MM.1S (cell line): Measurements from ENCODE around the gene ZDHHC22.

Experiments
- DNase-seq: peaks from one replicate; pipeline ENCODE4 v3.0.0-alpha.2; 2015
- H2AFZ ChIP-seq: fragments of 300-600 bp; sonication (generic); 2 replicates; pipeline ENCODE4 v1.6.0; 2016; ENCODE audit warnings: antibody characterized with exemption, low read length
- H3F3A ChIP-seq: fragments of 300-600 bp; sonication (generic); 2 replicates; pipeline ENCODE4 v1.6.1; 2016; ENCODE audit warnings: mild to moderate bottlenecking, antibody characterized with exemption, low read length, moderate library complexity, mixed read lengths; ENCODE audit not compliant: insufficient read depth
- H3K27ac ChIP-seq: fragments of 300-600 bp; sonication (generic); 2 replicates; pipeline ENCODE4 v1.5.1; 2016; ENCODE audit warnings: mild to moderate bottlenecking, low read length
- H3K27me3 ChIP-seq: fragments of 300-600 bp; sonication (generic); replicated peaks from 2 replicates; pipeline ENCODE4 v1.6.0; 2016; ENCODE audit warnings: low read length; ENCODE audit not compliant: insufficient read depth
- H3K36me3 ChIP-seq: fragments of 300-600 bp; sonication (generic); replicated peaks from 2 replicates; pipeline ENCODE4 v1.6.1; 2016; ENCODE audit warnings: mild to moderate bottlenecking, low read length, mixed read lengths; ENCODE audit not compliant: insufficient read depth
- H3K4me1 ChIP-seq: fragments of 300-600 bp; sonication (generic); 2 replicates; pipeline ENCODE4 v1.6.1; 2016; ENCODE audit warnings: low read length, mixed read lengths
- H3K4me2 ChIP-seq: fragments of 300-600 bp; sonication (generic); 2 replicates; pipeline ENCODE4 v1.6.0; 2016; ENCODE audit warnings: low read depth, low read length
- H3K4me3 ChIP-seq: fragments of 300-600 bp; sonication (generic); 2 replicates; pipeline ENCODE4 v1.5.1; 2016; ENCODE audit warnings: low read length, mixed read lengths
- H3K79me2 ChIP-seq: fragments of 300-600 bp; sonication (generic); 2 replicates; pipeline ENCODE4 v1.6.1; 2016; ENCODE audit warnings: mixed run types, low read length, mixed read lengths
- H3K9ac ChIP-seq: fragments of 300-600 bp; sonication (generic); 2 replicates; pipeline ENCODE4 v1.6.1; 2016; ENCODE audit warnings: low read length, mixed read lengths
- H3K9me2 ChIP-seq: fragments of 300-600 bp; sonication (generic); replicated peaks from 2 replicates; pipeline ENCODE4 v1.6.1; 2016; ENCODE audit warnings: mild to moderate bottlenecking, low read length, mixed read lengths; ENCODE audit not compliant: insufficient read depth
- H3K9me3 ChIP-seq: fragments of 300-600 bp; sonication (generic); replicated peaks from 2 replicates; pipeline ENCODE4 v1.6.1; 2016; ENCODE audit warnings: mild to moderate bottlenecking, low read length, mixed read lengths; ENCODE audit not compliant: insufficient read depth
- H4K20me1 ChIP-seq: fragments of 300-600 bp; sonication (generic); 2 replicates; pipeline ENCODE4 v1.6.1; 2016; ENCODE audit warnings: mild to moderate bottlenecking, low read length, moderate library complexity, mixed read lengths; ENCODE audit not compliant: insufficient read depth
- EZH2 ChIP-seq: fragments of 300-600 bp; sonication (generic); optimal IDR thresholded peaks from 2 replicates; pipeline ENCODE3; 2017; ENCODE audit warnings: low read depth, mild to moderate bottlenecking, antibody characterized with exemption, low read length, mixed read lengths
- EZH2phosphoT487 ChIP-seq: fragments of 300-600 bp; sonication (generic); IDR thresholded peaks from 2 replicates; pipeline ENCODE4 v1.6.1; 2018; ENCODE audit warnings: antibody characterized with exemption, low read length
- TF ChIP-seq, protein P1 (sequence below): fragments of 300-600 bp; sonication (generic); IDR thresholded peaks from 2 replicates; pipeline ENCODE4 v1.5.1; 2016; ENCODE audit warnings: antibody characterized with exemption, low read length, mixed read lengths

Gene ZDHHC22

GRCh38 chr14:77091518-77091917, 50.1 kb downstream of the ZDHHC22 start:
- Histone ChIP-seq H3K27me3 (no peaks in the 10 kb centered on the region), H3K9me3 (no peaks in the 10 kb centered on the region), H3K27ac (no peak overlapping the region), H3K4me3 (no peak overlapping the region), H2AFZ (no peak overlapping the region), H4K20me1 (no peaks in the 10 kb centered on the region), H3K9me2 (no peaks in the 10 kb centered on the region), H3F3A (peaks cover 5% of the 10 kb centered on the region; the same call in 1 of the 2 replicates), H3K9ac (no peak overlapping the region), H3K36me3 (no peaks in the 10 kb centered on the region), H3K4me1 (peaks cover 11% of the 10 kb centered on the region), H3K79me2 (no peaks in the 10 kb centered on the region), H3K4me2 (no peak overlapping the region)
- TF ChIP-seq EZH2phosphoT487: no peak
- TF ChIP-seq EZH2: no peak
- TF ChIP-seq, protein P1, sequence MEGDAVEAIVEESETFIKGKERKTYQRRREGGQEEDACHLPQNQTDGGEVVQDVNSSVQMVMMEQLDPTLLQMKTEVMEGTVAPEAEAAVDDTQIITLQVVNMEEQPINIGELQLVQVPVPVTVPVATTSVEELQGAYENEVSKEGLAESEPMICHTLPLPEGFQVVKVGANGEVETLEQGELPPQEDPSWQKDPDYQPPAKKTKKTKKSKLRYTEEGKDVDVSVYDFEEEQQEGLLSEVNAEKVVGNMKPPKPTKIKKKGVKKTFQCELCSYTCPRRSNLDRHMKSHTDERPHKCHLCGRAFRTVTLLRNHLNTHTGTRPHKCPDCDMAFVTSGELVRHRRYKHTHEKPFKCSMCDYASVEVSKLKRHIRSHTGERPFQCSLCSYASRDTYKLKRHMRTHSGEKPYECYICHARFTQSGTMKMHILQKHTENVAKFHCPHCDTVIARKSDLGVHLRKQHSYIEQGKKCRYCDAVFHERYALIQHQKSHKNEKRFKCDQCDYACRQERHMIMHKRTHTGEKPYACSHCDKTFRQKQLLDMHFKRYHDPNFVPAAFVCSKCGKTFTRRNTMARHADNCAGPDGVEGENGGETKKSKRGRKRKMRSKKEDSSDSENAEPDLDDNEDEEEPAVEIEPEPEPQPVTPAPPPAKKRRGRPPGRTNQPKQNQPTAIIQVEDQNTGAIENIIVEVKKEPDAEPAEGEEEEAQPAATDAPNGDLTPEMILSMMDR: no peak
- no peak for DNase-seq

- Histone ChIP-seq H3K27ac (no peak overlapping the region), H3K36me3 (no peaks in the 10 kb centered on the region), H3K4me1 (peaks cover 20% of the 10 kb centered on the region), H3K4me2 (no peak overlapping the region), H3K9ac (no peak overlapping the region), H3K9me2 (no peaks in the 10 kb centered on the region), H3K9me3 (no peaks in the 10 kb centered on the region), H3K27me3 (no peaks in the 10 kb centered on the region), H2AFZ (no peak overlapping the region), H3K4me3 (no peak overlapping the region), H3F3A (no peaks in the 10 kb centered on the region), H3K79me2 (no peaks in the 10 kb centered on the region), H4K20me1 (no peaks in the 10 kb centered on the region)
- TF ChIP-seq, protein P1: no peak
- TF ChIP-seq EZH2phosphoT487: no peak
- TF ChIP-seq EZH2: no peak
- DNase-seq: no peak
These were observed 52.9 kb downstream of the ZDHHC22 start for GRCh38 chr14:77088645-77089044.

- Histone ChIP-seq H3F3A (no peaks in the 10 kb centered on the region), H3K4me2 (no peak overlapping the region), H3K4me3 (no peak overlapping the region), H3K27ac (no peak overlapping the region), H3K9ac (no peak overlapping the region), H3K4me1 (peaks cover 20% of the 10 kb centered on the region), H3K9me3 (no peaks in the 10 kb centered on the region), H3K27me3 (no peaks in the 10 kb centered on the region), H3K79me2 (no peaks in the 10 kb centered on the region), H2AFZ (no peak overlapping the region), H3K36me3 (no peaks in the 10 kb centered on the region), H3K9me2 (no peaks in the 10 kb centered on the region), H4K20me1 (no peaks in the 10 kb centered on the region)
- DNase-seq: no peak
- TF ChIP-seq EZH2phosphoT487: no peak
These were observed 53.4 kb downstream of the ZDHHC22 start for GRCh38 chr14:77088219-77088618.

DNA sequence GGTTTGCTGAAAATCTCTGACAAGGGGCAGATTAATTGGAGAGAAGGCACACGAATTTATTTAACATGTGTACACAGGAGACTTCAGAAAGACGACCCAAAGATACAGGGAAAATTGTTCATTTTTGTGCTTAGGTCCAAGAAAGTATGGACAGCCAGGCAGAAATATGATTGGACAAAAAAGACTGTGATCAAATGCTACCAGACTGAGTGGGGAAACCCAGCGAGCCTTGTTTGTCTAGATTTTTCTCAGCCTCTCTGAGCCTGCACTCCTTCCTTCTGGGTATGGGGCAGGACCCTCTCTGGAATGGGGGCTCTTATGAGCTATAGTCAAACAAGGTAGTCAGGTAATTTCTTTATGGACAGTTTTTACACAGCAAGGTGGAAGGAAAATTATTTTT, 54.0 kb downstream of the ZDHHC22 start:
- no peak overlapping the region for H3K4me2 ChIP-seq
- H3K36me3 ChIP-seq: no peaks in the 10 kb centered on the region
- H3K9me2 ChIP-seq: no peaks in the 10 kb centered on the region
- H2AFZ ChIP-seq: no peak overlapping the region
- H4K20me1 ChIP-seq: no peaks in the 10 kb centered on the region
- no peak overlapping the region for H3K27ac ChIP-seq
- no peak overlapping the region for H3K4me3 ChIP-seq
- H3K4me1 ChIP-seq: peaks cover 16% of the 10 kb centered on the region
- H3F3A ChIP-seq: 0 out of 2 replicates have a peak, but pooled peaks cover 5% of the 10 kb centered on the region
- TF ChIP-seq, protein P1: no peak
- no peak for TF ChIP-seq EZH2
- TF ChIP-seq EZH2phosphoT487: no peak
- no peak overlapping the region for H3K9ac ChIP-seq
- H3K27me3 ChIP-seq: no peaks in the 10 kb centered on the region
- no peaks in the 10 kb centered on the region for H3K79me2 ChIP-seq
- no peaks in the 10 kb centered on the region for H3K9me3 ChIP-seq
- DNase-seq: no peak
